Measurements from ENCODE around the gene NARF. TPM values are rescaled to one million over a fixed set of nuclear protein-coding genes. Genes with fewer than 3 reads are reported as not detected.

NARF gene
- total and polyA plus RNA-seq, 2 donors (not counting 3 experiments of a cell fraction or from before 2014, with no cell fraction given): 83.4 to 158 TPM

GRCh38 chr17:82480318-82480717 lies 21.8 kb downstream of the NARF start:
- Histone ChIP-seq H3K27me3 (ENCODE audit: control insufficient read depth in 2 of 2, insufficient read depth in 2 of 2, low read length in 2 of 2) (no peaks in the 10 kb centered on the region), H4K20me1 (replicated peaks; ENCODE audit: control insufficient read depth, extremely low read depth, insufficient read depth, low read length) (no peaks in the 10 kb centered on the region), H2AFZ (ENCODE audit: low read depth, low read length) (no peak overlapping the region), H3K79me2 (ENCODE audit: control insufficient read depth, insufficient read depth, low read length) (no peaks in the 10 kb centered on the region), H3K27ac (ENCODE audit: insufficient read depth, low read depth, low read length) (no peak overlapping the region), H3K36me3 (ENCODE audit: control insufficient read depth in 2 of 2, extremely low read depth in 1 of 2, insufficient read depth in 2 of 2, low read length in 2 of 2) (peaks cover 3 to 39% of the 10 kb centered on the region in 2 experiments), H3K9ac (replicated peaks; ENCODE audit: extremely low read depth, insufficient read depth, low read length) (no peak overlapping the region), H3K4me2 (ENCODE audit: insufficient read depth, low read length) (no peak overlapping the region), H3K9me3 (replicated peaks; ENCODE audit: control insufficient read depth, insufficient read depth, low read length) (no peaks in the 10 kb centered on the region), H3K4me3 (replicated peaks in 1 of 3; ENCODE audit: insufficient read depth in 1 of 3, low read depth in 1 of 3, low read length in 3 of 3) (no peak overlapping the region), H3K9me1 (replicated peaks; ENCODE audit: control insufficient read depth, extremely low read depth, insufficient read depth, low read length) (no peaks in the 10 kb centered on the region), H3K4me1 (ENCODE audit: control insufficient read depth, extremely low read depth, insufficient read depth, low read length) (peaks cover 3% of the 10 kb centered on the region)
- POLR2A ChIA-PET: no interaction called here
- intact Hi-C loops (cut with micrococcal nuclease): no loop called here
- CTCF ChIA-PET: interaction anchor here (0.6 to 1.3 kb wide), 6 partner anchors 12 to 74 kb away, joined by 3 to 5 read pairs (median 4); partner anchors contain the start of gene NARF
- TF ChIP-seq JUN (IDR thresholded peaks at IDR 0.05; ENCODE audit: borderline replicate concordance, insufficient read depth, insufficient read length, low read depth) (no peak), CTCF (IDR thresholded peaks at IDR 0.05; ENCODE audit: extremely low read depth in 1 of 2, insufficient read depth in 1 of 2, low read depth in 1 of 2, low read length in 2 of 2) (no peak), FOS (IDR thresholded peaks at IDR 0.05; ENCODE audit: borderline replicate concordance, insufficient read depth, low read length) (no peak), POLR2A (IDR thresholded peaks at IDR 0.05; ENCODE audit: low read depth, low read length) (no peak), EZH2 (IDR thresholded peaks at IDR 0.05; ENCODE audit: borderline replicate concordance, low read depth, low read length, severe bottlenecking) (no peak), MYC (IDR thresholded peaks at IDR 0.05; ENCODE audit: low read depth, low read length) (no peak), MAX (IDR thresholded peaks at IDR 0.05; ENCODE audit: insufficient read depth, insufficient read length) (no peak), POLR2AphosphoS5 (IDR thresholded peaks at IDR 0.05; ENCODE audit: insufficient read depth, low read depth, low read length) (no peak), GATA2 (IDR thresholded peaks at IDR 0.05; ENCODE audit: insufficient read depth, insufficient read length, low read depth, low read length) (no peak)
- no TSS peak for BruUV-seq (replicated peaks)
- DNase-seq (ENCODE audit: low read depth, low spot score): no peak
- FAIRE-seq: no peak
- dilution Hi-C loops (cut with MboI; ENCODE audit: extremely low pct_ligation_motif_present, low sequenced_read_pairs): no loop called here

All from endothelial cell of umbilical vein (primary cell).